Suprapubic skin (tissue), 4 donors: Measurements from ENCODE around the gene CDC45.

Source experiments
- CTCF ChIP-seq, 2 donors: fragments of 200-600 bp in 1 of 2; fragments of 450-650 bp in 1 of 2; sonication (generic) in 1 of 2; IDR thresholded peaks; one replicate each; pipeline ENCODE4 v1.5.1; 2016 to 2019; ENCODE audit warnings: antibody characterized with exemption in 2 of 2, mild to moderate bottlenecking in 1 of 2, moderate library complexity in 1 of 2
- POLR2A ChIP-seq, 2 donors: fragments of 450-650 bp; IDR thresholded peaks; one replicate each; pipeline ENCODE4 v1.6.1; 2017; ENCODE audit warnings: antibody characterized with exemption in 2 of 2, mild to moderate bottlenecking in 2 of 2, moderate library complexity in 2 of 2
- POLR2AphosphoS5 ChIP-seq, 3 donors: sonication (generic); formaldehyde crosslinking; IDR thresholded peaks; one replicate each; pipeline ENCODE4 v1.6.1; 2017; ENCODE audit warnings: antibody characterized with exemption in 3 of 3

GRCh38 chr22:19466126-19466716 lies 13.5 kb upstream of the CDC45 start:
- TF ChIP-seq CTCF (IDR thresholded peaks at IDR 0.05) = no peak
- no peak for TF ChIP-seq POLR2A (IDR thresholded peaks at IDR 0.05)
- TF ChIP-seq POLR2AphosphoS5 (IDR thresholded peaks at IDR 0.05) = no peak
